H54 (cell line): ENCODE measurements around the gene CNRIP1.

Source experiments
- DNase-seq: peaks from one replicate; pipeline ENCODE4 v3.0.0; 2011; ENCODE audit warnings: low spot score, mixed read lengths; ENCODE audit not compliant: insufficient read length
- FAIRE-seq: peaks from 3 replicates; lab custom pipeline; 2011; peaks lifted over from hg19 to GRCh38; lab: Jason Lieb, UNC
- POLR2A ChIP-seq: IDR thresholded peaks from 2 replicates; pipeline ENCODE4 v1.6.1; 2011; ENCODE audit warnings: low read depth, mild to moderate bottlenecking, low read length

The CNRIP1 gene

GRCh38 chr2:68245066-68245465 is 74.7 kb downstream of the CNRIP1 start:
- no peak for FAIRE-seq
- TF ChIP-seq POLR2A: no peak
- no peak for DNase-seq

GRCh38 chr2:68244456-68244855 is 75.3 kb downstream of the CNRIP1 start:
- no peak for TF ChIP-seq POLR2A
- FAIRE-seq (no peak), DNase-seq (no peak)
